Stimulated activated CD4-positive, alpha-beta T cell treated with anti-CD3 and anti-CD28 coated beads, Interleukin-4, amount 100 ng/mL, for 1 hour (primary cell): ENCODE data around the gene VDR.

ENCODE experiments used
- DNase-seq: peaks from one replicate; pipeline ENCODE4 v3.0.0-alpha.2; 2020

VDR gene

DNA sequence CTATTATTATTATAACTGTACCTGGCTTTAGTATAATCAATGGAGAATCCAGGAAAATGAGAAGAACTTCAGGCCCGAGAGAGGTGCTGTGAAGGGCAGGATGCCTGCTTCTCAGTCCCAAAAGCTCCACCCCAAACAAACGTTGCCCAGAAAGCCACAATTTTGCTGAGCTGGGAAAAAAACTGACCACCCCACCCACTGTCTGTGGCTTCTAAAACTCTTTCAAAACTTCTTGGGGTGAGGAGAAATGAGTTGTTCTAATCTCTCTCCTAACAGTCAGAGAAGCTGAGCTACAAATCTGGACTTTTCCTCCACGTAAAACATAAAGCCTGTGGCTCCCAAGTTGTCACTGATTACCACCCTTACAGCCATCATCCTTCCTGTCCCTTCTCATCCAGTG, 13.4 kb downstream of the VDR start:
- DNase-seq, result no peak

DNA sequence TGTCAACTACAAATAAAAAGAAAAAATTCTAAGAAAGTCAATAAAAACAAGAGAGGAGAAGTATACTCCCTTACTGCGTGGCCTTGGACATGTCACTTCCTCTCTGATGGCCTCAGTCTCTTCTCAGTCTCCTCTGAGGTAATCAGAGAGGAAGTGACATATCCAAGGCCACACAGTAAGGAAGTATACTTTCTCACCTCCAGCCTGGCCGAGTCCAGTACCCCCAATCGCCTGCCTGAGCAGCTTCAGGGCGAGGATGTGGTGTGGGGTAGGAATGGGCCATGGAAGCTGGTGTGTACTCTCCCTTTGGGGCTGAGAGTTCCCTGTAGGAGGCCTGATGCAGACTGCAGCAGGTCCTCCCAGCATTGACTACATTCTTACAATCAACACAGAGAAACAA, 15.8 kb downstream of the VDR start:
- no peak for DNase-seq

DNA sequence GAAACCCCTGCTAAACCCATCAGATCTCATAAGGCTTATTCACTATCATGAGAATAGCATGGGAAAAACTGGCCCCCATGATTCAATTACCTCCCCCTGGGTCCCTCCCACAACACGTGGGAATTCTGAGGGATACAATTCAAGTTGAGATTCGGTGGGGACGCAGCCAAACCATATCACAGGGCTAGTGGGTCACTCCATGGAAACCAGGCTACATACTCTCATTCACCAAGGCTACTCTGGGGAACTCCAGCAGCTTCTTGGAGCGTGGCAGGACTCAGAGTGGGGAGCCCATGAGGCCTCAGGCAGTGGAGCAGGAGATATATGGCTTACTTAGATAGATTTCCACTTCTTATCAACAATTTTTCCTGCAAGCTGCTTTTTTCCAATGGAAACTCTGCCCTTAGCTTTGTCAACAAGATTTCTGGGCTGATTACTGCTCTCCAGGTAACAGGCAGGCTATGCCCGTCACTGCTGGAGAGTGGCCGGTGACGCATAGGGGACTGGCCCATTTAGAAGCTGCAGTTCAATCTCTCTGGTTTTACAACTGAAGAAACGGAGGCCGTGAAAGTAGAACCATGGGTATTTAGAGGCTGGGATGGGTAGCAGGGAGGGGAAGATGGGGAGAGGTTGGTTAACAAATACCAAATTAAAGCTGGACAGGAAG, 16.5 kb downstream of the VDR start:
- no peak for DNase-seq

DNA sequence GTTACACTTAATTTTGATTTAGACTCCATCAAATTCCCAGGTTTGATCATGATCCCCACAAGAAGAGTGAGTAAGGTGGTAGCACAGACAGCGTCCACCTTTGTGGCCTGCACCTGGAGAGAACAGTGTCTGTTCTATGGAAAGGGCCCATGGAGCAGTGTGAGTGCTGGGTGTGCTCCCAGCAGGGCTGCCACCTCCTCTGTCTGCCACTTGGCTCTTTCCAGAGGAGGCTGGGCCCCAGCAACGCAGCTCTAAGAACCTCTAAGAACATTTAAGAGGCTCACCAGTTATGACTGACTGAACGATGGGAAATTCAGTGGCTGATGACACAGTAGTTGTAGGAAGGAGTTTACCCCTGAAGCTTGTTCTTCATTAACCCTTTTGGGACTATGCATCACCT, 17.3 kb downstream of the VDR start:
- DNase-seq, result no peak

DNA sequence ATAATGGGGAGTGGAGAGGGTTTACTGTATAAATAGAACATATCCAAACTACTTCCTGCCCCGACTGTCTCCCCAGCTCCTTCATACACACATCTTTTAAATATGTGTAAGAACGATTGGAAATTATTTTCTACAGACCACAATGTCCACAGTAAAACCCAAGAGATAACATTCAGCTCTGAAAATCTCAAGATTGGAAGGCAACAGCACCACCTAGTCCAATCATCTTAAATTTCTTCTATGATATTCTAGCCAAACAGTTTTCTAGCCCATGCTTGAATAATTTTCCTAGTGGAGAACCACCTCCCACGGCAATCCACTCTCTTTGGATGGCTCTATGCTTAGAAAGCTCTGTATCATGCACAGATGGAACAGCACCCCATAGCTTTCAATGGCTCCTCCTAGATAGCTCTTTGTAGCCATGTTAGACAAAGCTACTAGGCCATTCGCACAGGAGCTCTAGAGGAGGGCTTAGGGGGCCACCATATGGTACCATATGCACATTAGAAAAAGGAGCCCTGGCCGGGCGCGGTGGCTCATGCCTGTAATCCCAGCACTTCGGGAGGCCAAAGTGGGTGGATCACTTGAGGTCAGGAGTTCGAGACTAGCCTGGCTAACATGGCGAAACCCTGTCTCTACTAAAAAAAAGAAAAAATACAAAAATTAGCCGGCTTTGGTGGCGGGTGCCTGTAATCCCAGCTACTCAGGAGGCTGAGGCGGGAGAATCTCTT, 18.1 kb downstream of the VDR start:
- DNase-seq, result no peak

DNA sequence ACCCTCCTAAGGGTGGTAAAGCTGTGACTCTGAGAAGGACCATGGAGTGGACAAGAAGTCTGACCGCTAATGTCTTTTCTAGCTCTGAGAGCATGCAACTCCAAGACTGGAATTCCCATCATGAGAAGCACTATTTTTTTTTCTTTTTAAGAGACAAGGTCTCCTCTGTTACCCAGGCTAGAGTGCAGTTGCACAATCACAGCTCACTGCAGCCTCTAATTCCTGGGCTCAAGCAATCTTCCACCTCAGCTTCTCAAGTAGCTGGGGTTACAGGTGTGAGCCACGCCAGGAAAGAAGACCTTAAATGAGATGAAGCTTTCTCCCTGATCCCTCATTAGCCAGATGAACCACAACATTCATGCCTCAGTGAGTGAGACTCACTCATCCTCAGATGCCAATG, 19.2 kb downstream of the VDR start:
- DNase-seq, result no peak

DNA sequence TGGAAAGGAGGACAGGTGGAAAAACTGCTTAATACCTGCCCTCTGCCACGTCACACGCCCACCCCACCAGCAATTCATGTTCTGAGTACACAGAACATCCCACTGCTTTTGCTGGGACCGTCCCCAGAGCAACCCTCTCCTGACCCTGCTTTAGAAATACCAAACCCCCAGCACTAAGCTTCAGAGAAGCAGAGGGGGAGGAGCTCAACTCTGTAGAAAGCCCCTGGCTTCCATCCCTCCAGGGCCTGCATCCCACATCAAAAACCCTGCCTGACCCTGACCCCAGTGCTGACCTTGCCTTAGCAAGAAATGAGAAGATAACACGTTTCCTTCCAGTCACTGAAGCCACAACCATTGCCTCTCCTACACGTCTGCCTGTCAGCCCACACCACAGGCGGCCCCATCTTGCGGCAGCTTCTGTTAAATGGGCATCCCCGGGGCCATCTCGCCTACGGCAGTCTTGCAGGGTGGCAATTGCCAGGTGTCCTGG, 19.7 kb downstream of the VDR start:
- DNase-seq, result peak; percentile 76

DNA sequence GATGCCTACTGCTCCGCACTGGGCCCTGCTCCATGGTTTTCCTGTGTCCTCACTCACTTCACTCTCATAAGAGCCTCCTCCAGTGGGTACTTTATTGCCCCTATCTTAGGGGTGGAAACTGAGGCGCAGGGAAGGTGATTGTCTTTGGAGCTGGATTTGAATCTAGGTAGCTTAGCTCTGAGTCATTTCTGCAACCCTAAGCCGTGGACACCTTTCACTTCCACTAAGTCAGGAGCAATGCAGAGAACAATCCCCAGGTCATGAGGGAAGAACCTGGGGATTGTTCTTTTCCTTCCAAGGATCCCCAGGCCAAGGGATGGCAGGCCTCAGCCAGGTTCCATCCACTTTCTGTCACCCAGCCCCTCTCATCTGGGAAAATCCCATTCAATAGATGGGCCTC, 20.3 kb downstream of the VDR start:
- DNase-seq, result no peak

DNA sequence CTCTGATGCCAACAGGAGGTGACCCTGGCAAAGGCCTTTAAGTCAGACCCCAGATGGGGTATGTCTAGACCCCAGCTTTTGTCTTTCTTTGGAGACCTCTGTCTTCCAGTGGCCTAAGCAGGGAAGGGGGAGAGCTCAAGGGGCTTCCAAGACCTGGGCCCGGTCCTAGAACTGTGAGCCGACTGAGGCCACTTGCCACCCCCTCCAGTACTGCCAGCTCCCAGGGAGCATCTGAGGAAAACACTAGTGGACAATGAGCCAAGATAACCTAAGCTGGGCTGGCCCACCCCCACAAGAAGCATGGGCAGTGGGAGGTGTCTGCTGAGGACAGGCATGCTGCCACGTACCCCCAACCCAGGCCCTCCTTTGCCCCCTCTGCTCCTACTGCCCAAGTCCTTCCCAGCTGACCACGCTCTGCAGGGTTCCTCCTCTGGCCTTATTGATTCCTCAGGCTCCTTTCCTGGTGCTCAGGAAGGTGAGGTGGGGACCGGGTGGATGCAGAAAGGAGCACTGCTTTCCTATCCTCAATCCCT, 21.1 kb downstream of the VDR start:
- no peak for DNase-seq

DNA sequence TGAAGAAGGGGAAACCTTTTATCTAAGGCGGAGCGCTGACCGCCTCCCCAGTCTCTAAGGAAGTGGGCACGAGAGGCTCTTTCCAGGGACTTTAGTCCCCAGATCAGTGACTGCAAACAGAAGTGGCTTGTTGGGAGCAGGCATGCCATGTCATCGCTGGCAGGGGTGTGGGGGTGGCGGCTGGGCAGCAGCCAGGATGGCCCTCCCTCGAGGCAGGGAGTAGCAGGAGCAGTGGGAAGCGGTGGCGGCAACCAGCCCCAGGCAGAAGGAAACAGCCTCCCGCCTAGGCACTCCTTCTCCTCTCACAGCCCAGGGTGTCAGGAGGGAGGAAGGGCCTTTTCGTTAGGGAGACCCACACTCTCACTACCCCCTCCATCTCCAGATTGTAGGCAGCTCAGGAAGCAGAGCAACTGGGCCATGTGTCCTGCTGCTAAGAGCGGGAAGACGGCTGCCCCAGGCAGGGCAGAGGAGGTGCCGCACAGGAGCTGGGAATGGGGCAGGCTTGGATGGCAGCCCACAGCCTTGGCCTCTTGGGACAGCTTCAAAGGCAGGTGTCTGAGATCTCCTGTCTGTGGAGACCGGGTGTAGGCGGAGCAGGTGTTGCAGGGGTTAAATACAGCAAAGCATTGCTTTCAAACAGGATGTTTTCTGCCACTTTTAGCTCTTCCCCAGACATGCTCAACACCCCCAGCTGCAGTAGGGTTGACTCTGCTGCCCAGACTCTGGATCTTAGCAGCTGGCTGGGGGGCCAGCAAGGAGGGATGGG, 21.8 kb downstream of the VDR start:
- DNase-seq, result peak; percentile 39

DNA sequence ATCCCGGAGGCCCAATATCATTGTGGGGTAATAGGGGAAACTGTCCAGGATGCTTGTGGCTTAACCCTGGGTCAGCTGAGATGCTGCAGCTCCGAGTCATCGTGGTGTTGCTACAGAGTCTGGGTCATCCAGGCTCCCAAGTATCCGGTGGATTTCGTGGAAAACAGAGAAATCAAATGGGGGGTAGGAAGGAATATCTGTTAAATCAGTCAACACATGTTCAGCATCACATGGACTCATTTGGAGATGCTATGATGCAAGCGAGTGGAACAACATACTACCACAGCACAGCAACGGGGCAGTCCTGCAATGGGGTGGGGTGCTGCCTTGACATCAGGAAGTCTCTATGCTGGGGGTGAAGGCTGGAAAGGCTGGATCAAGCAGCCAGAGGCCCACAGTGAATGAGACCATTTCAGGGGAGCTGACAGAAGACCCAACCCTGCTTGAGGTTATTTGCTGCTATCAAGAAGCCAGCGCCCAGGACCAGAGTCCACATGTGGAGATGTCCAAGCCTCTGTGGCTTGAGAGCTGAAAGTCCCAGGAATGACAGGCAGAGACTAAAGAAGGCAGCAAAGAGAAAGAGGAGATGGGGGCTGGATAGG, 22.9 kb downstream of the VDR start:
- no peak for DNase-seq

DNA sequence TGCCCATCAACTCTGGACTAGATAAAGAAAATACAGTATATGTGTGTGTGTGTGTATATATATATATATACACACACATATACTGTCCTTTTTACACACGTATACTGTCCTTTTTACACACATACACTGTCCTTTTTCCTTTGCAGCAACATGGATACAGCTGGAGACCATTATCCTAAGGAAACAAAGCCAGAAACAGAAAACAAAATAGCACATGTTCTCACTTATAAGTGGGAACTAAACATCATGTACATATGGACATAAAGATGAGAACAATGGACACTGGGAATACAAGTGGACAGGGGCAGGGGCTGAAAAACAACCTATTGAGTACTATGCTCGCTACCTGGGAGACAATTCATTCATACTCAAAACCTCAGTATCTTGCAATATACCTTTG, 23.7 kb downstream of the VDR start:
- no peak for DNase-seq

DNA sequence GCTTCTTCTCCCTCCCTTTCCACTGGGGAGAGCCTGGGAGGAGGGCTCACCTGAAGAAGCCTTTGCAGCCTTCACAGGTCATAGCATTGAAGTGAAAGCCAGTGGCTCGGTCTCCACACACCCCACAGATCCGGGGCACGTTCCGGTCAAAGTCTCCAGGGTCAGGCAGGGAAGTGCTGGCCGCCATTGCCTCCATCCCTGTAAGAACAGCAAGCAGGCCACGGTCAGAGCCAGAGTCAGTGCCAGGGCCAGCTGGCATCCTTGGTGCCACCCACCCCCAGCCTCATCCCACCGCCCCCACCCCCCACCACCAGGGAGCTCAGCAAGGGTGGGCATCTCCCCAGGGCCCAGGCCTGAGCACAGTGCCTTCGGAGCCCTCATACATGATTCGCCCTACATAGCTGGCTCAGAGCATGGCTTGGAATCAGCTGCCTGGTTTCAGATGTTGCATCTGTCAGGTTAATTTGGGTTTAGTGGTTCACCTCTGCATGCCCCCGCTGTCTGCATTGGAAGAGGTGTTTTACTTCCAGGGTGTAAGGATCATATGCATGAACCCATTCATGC, 25.8 kb downstream of the VDR start:
- DNase-seq, result no peak

DNA sequence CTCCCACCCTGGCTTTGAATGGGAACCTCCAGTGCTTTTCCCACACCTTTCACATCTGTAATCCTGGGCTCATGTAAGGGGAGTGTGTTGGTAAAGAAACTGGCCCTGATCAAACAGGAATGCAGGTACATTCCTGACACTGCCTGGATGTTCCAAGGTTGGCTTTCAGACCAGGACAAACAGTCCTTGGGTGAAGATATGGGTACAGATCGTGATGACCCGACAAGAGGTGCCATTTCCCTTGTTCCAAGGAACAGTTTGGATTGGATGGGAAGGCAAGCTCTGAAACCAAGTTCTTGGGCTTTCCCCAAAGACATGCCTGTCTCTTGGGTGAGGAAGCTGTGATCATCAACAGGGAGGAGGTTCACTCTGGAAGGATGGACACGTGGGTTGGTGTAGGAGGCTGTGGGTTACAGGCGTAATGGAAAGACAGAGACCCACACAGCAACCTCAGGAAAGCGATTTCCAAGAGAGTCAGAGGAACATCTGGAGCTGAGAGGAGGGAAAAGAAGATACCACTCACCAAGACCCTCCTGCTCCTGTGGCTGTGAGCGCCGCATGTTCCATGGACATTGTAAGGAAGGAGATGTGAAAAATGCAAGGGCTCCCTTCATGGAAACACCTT, 26.4 kb downstream of the VDR start:
- no peak for DNase-seq

DNA sequence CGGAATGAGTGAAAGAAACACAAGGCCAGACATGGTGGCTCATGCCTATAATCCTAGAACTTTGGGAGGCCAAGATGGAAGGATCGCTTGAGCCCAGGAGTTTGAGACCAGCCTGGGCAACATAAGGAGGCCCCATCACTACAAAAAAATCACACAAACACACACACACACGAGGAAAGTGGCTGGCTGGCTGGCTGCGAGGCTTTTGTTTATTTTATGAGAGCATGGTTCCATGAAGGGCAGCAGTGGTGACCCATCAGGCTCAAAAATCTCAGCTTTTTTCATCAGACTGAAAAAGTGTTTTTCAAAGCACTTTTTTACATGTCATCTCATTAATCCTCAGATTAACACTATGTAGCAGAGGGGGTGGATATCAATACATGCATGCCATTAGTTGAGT, 27.7 kb downstream of the VDR start:
- no peak for DNase-seq

DNA sequence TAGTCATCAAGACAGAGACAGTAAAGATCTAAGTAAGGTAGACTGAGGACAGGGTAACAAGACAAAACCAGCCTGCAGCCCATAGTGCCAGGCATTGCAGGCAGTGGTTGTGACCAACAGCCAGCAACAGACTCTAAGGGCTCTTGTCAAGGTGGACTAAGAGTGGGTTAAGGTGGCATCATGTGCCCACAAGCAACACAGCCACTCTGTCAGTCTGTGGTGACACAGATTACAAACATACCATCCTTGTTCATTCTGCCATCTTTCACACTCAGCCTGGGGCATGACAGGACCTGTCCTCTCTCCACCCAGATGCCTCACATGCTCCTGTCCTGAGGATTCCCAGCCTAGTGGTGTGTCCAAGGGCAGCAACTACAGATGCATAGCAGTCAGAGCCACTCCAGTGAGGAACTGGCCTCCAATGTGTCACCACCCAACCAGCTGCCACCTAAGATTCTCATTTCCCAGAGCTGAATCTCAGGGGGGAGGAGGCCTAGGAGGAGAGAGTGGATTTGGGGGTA, 28.3 kb downstream of the VDR start:
- DNase-seq, result no peak

DNA sequence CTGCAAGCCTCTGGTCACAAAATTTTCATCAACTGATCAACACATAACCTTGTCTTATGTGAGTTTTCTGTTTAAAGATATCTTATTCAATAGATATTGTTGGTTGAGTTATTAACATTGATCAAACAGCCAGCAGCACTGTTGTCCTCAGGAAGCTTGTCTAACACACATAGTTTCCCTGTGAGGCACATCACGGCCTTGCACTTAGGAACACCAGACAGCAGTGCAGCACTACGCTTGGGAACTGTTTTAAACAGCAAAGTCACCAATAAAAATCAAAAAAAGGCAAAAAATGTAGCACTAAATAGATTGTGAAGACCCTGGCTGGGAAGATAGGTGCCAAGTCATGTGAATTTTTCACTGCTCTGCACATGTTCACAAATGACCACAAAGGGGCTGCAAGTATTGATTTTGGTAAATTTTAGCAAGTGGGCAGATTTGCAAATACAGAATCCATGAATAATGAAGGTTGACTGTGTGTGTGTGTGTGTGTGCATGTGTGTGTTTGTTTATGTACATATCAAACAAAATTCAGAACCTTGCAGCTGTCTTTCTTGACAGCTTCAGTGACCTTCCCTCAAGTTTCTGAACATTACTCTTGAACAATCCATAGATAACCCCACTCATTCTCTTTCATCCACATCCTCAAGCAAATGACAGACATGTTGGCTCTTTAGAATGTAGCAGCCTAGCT, 28.9 kb downstream of the VDR start:
- DNase-seq, result no peak

DNA sequence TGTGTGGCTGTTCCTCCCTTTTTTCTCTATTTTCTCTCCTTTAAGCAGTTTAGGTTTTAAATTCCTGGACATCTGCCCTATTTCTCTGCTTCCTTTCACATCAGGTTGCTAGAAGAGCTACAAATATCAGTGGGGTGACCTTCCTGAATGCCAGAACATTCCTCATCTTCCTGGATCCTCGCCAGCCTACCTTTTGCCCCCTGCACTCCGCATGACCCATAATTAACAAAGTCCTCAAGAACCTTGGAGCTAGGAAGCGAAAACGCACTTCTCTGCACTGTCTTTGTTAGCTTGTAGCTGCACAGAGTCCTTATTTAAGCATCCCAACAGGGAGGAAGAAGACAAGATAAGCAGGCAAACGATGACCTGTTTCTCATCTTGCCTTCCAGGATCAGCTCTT, 30.5 kb downstream of the VDR start:
- no peak for DNase-seq

DNA sequence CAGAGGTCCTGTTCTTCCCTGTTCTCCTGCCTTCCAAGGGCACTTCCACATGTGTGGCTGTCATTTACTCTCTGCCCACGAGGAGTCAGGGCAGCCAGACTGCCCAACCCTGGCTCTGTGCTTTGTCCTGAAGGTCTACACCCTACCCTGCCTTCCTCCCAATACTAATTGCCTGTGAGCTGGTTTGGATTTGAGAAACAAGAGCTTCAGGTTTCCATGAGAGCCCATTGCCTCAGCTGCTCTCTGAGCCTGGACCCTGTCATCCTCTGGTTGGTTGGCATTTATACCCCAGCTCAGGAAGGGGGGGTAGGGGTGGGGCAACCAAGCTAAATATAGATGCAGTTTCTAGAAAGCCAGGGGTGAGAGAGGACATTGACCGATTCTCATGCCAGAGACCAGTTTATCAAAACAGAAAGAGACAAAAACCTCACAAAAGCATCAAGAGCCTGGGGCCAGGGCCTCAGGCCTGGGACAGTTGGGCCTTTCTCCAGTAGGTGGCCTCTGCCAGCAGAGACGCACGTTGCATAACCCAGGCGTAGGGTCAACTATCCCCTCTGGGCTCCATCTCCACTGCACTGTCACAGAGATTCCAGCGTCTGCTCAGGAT, 34.5 kb downstream of the VDR start:
- DNase-seq, result no peak

DNA sequence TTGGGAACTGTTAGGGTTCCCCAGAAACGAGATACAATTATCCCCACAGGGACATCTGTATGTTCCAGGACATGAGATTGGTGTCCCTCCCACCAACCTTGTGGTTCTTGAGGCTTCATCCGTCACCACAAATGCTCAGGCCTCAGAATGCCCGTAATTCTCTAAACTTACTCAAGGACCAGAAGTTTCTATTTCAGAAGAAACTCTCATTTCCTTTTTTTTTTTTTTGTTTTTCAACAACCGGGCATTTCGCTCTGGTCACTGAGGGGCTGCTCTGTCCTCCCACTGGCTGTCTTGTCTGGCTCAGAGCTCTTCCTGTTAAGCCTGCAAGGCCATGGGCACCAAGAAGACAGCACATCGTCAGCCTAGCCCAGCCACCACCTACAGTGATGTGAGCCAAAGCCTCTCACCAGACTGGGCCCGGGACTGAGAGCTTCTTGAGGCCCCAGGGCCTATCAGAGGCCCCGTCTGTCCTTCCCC, 36.2 kb downstream of the VDR start:
- no peak for DNase-seq

DNA sequence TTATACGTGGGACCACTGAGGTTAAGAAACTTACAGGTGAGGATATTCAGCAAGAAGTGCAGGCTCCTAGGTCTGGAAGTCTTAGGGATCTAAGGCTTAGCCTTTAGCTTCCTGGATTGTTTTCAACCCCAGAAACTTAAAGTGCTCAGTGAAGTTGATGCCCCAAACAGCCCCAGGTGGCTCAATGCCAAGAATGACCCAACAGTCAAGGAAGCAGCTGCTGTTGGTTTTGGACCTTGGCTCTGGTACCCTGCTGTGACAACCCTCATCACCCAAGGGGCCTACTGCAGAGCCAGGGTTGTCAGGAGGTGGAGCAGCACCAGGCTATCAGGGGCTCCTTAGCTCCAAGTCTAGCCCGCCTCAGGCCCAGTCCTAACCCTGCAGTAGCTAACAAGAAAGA, 36.8 kb downstream of the VDR start:
- no peak for DNase-seq
